ENCODE data around the gene EBI3. TPM values are rescaled to one million over a fixed set of nuclear protein-coding genes. Genes with fewer than 3 reads are reported as not detected.

Gene EBI3
- total and polyA plus RNA-seq, 2 of the 13 experiments (the other 11 are each of a cell fraction or from before 2014, with no cell fraction given): 3.4 TPM; not detected in 1

GRCh38 chr19:4182084-4182810, 47.1 kb upstream of the EBI3 start, which contains the start of the genes ANKRD24 and SIRT6 (continued):
- TF ChIP-seq GPBP1L1 (CRISPR knock-in tag; IDR thresholded peaks at IDR 0.05) (no peak), ZBTB38 (CRISPR knock-in tag; IDR thresholded peaks at IDR 0.05) (peak; percentile 82; the same call in 1 of the 2 replicates), ZNF570 (CRISPR knock-in tag; IDR thresholded peaks at IDR 0.05; ENCODE audit: borderline replicate concordance) (no peak), ZNF484 (CRISPR knock-in tag; IDR thresholded peaks at IDR 0.05; ENCODE audit: borderline replicate concordance, low read depth) (no peak), BHLHE40 (IDR thresholded peaks at IDR 0.05; ENCODE audit: low read length) (no peak), SMAD1 (CRISPR knock-in tag; IDR thresholded peaks at IDR 0.05; ENCODE audit: borderline replicate concordance, low read depth) (peak; percentile 36; the same call in 1 of the 2 replicates), WIZ (CRISPR knock-in tag; IDR thresholded peaks at IDR 0.05) (peak; percentile 55; the same call in 1 of the 2 replicates), RERE (CRISPR knock-in tag; IDR thresholded peaks at IDR 0.05; ENCODE audit: low read depth) (no peak), DNMT3B (CRISPR knock-in tag; conservative IDR thresholded peaks at IDR 0.05) (no peak; the same call in 1 of the 2 replicates), U2AF1 (optimal IDR thresholded peaks at IDR 0.05; ENCODE audit: low read depth, low read length) (no peak), ARNT2 (CRISPR knock-in tag; IDR thresholded peaks at IDR 0.05; ENCODE audit: low read depth) (peak; percentile 68; the same call in 1 of the 2 replicates), ZNF672 (CRISPR knock-in tag; IDR thresholded peaks at IDR 0.05) (no peak), LRRFIP1 (CRISPR knock-in tag; conservative IDR thresholded peaks at IDR 0.05) (no peak), AGO1 (IDR thresholded peaks at IDR 0.05; ENCODE audit: low read depth, low read length, poor library complexity, severe bottlenecking) (peak; percentile 61), ZNF577 (CRISPR knock-in tag; IDR thresholded peaks at IDR 0.05; ENCODE audit: borderline replicate concordance, low read depth) (no peak), MYPOP (CRISPR knock-in tag; IDR thresholded peaks at IDR 0.05) (peak; percentile 54; the same call in 1 of the 2 replicates), KAT2B (IDR thresholded peaks at IDR 0.05; ENCODE audit: borderline replicate concordance, low read depth, low read length) (no peak), NR0B2 (CRISPR knock-in tag; IDR thresholded peaks at IDR 0.05) (no peak)
